Right lobe of liver (tissue), 6 donors: ENCODE data around the gene RND2. TPM values are rescaled to one million over a fixed set of nuclear protein-coding genes. Genes with fewer than 3 reads are reported as not detected.

ENCODE experiments used
- ATAC-seq, 4 donors: fragments of 200-7000 bp; cut with Tn5 transposase; one replicate each; pipeline ENCODE4 v1.9.1; 2020; ENCODE audit warnings: mild to moderate bottlenecking in 4 of 4, moderate library complexity in 4 of 4
- DNase-seq, 3 donors: peaks; one replicate each; pipeline ENCODE4 v3.0.0-alpha.2; 2020
- H3K27ac ChIP-seq, 3 donors: fragments of 200-600 bp; one replicate each; pipeline ENCODE4 v1.8.0; 2022
- H3K27me3 ChIP-seq, 2 donors: fragments of 200-600 bp; one replicate each; pipeline ENCODE4 v1.8.0; 2022
- H3K36me3 ChIP-seq, 4 donors: fragments of 200-600 bp; sonication (generic) in 1 of 4; one replicate each; pipeline versions ENCODE4 v1.5.1 to v1.8.0; 2017 to 2022; ENCODE audit warnings: control low read depth in 1 of 4
- H3K4me1 ChIP-seq, 4 donors: fragments of 200-600 bp; sonication (generic) in 1 of 4; one replicate each; pipeline versions ENCODE4 v1.5.1 to v1.8.0; 2017 to 2022; ENCODE audit warnings: control low read depth in 1 of 4
- H3K4me3 ChIP-seq, 3 donors: fragments of 200-600 bp; one replicate each; pipeline ENCODE4 v1.8.0; 2022
- H3K9me3 ChIP-seq, 4 donors: fragments of 200-600 bp; sonication (generic) in 1 of 4; one replicate each; pipeline versions ENCODE4 v1.5.1 to v1.8.0; 2017 to 2022; ENCODE audit warnings: control low read depth in 1 of 4
- POLR2A ChIP-seq: fragments of 450-650 bp; IDR thresholded peaks from one replicate; pipeline ENCODE4 v1.6.1; 2017; ENCODE audit warnings: antibody characterized with exemption, mild to moderate bottlenecking
- WGBS: methylation state at CpG from one replicate; pipeline ENCODE4 v1.1.6; 2018; ENCODE audit warnings: low coverage, low lambda C conversion rate; ENCODE audit not compliant: insufficient coverage; ENCODE audit errors: missing lambda C conversion rate; 5-methylcytosine and 5-hydroxymethylcytosine counted together
- intact Hi-C, 2 donors: fragments of 100-400 bp; cut with DNase I; formaldehyde crosslinking; loops; one replicate each; pipeline versions ENCODE4 v1.11.2 to v1.14.1; 2022
- total RNA-seq, 6 experiments: library from RNA; depleted of rRNA in 2 of 6; stranded (reverse); fragments of >200 nt in 2 of 6; fragmentation: NEBNext Ultra II Directional in 3 of 6; extraction: Animal tissue kit (Norgen Biotek cat#: 25700) in 3 of 6; gene quantifications; one replicate each; pipeline versions ENCODE4 v1.1.0 to v1.2.4, GENCODE V29; 2016 to 2023
- TF ChIP-seq, protein P1 (sequence below), 4 donors: fragments of 200-600 bp in 3 of 4; fragments of 450-650 bp in 1 of 4; IDR thresholded peaks; one replicate each; pipeline versions ENCODE4 v1.5.1 to v1.8.0; 2016 to 2022; ENCODE audit warnings: antibody characterized with exemption in 4 of 4, mild to moderate bottlenecking in 2 of 4
- donor health status: DM: no; HTN: yes; CAD: no.
- donor health status: DM: no; HTN: no; CAD: no.
- donor health status: DM: no; HTN: no; CAD: no.
- donor health status: DM: no; HTN: yes; CAD: no.
- donor health status: DM: no; HTN: yes; CAD: no.

Gene RND2
- total RNA-seq, 6 experiments from 2014 or later: 0.09 to 3.3 (median 0.64) TPM

DNA sequence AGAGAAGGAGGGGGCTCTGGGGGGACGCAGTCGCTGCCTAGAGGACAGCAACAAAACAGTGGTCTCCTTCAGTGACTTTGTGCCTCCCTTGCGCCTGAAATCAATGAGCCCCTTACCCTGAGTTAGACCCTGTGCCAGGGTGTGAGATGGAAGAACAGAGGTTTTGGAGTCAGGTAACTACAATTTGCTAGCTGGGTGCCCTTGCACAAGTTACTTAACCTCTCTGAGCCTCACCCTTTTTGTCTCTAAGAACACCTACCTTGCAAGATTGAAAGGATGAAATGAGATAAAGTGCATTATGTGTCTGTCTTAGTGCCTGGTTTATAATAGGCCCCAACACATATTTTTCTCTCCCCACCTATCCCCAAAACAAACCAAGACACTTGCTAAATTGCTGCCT lies 9.9 kb downstream of the RND2 start:
- no peak for DNase-seq
- intact Hi-C loops: no loop called here
- Histone ChIP-seq H3K27me3 (no peaks in the 10 kb centered on the region), H3K4me3 (no peak overlapping the region), H3K4me1 (peaks cover 0 to 12% (median 2%) of the 10 kb centered on the region in 4 donors), H3K9me3 (no peaks in the 10 kb centered on the region), H3K36me3 (no peaks in the 10 kb centered on the region), H3K27ac (no peak overlapping the region)
- TF ChIP-seq, protein P1, sequence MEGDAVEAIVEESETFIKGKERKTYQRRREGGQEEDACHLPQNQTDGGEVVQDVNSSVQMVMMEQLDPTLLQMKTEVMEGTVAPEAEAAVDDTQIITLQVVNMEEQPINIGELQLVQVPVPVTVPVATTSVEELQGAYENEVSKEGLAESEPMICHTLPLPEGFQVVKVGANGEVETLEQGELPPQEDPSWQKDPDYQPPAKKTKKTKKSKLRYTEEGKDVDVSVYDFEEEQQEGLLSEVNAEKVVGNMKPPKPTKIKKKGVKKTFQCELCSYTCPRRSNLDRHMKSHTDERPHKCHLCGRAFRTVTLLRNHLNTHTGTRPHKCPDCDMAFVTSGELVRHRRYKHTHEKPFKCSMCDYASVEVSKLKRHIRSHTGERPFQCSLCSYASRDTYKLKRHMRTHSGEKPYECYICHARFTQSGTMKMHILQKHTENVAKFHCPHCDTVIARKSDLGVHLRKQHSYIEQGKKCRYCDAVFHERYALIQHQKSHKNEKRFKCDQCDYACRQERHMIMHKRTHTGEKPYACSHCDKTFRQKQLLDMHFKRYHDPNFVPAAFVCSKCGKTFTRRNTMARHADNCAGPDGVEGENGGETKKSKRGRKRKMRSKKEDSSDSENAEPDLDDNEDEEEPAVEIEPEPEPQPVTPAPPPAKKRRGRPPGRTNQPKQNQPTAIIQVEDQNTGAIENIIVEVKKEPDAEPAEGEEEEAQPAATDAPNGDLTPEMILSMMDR (IDR thresholded peaks at IDR 0.05): no peak
- TF ChIP-seq POLR2A: no peak
- 80% methylated on average over 2 of the region's 3 CpGs for WGBS
- no peak for ATAC-seq

GRCh38 chr17:43039646-43040045 lies 14.6 kb downstream of the RND2 start:
- DNase-seq: no peak
- Histone ChIP-seq H3K9me3 (no peaks in the 10 kb centered on the region), H3K27ac (peak overlapping the region in 2 of 3 donors; percentile 29 to 64), H3K4me3 (no peak overlapping the region), H3K4me1 (peaks cover 0 to 35% (median 8%) of the 10 kb centered on the region in 4 donors), H3K27me3 (no peaks in the 10 kb centered on the region), H3K36me3 (no peaks in the 10 kb centered on the region)
- no peak for ATAC-seq
- WGBS: 72% methylated on average over 2 of the region's 2 CpGs
- TF ChIP-seq, protein P1 (IDR thresholded peaks at IDR 0.05): no peak
- no peak for TF ChIP-seq POLR2A
- intact Hi-C loops: no loop called here

DNA sequence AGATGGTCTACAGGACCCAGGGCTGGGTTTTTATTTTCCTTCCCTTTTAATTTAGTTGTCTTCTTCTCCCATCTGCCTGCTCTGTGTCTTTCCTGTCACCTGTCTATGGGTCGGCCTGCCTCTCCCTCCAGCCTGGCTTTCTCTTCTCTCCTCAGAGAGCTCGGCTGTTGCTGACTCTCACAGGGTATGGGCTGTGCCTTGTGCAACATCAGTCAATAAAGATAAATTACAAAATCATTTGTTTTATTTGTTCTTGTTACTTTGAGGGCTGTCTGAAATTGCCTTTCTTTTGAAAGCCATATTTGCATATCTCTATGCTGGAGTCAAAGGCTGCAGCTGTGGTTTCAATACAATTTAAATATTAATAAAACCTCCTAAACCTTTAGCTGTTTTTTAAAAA lies 15.6 kb downstream of the RND2 start:
- no peak for TF ChIP-seq POLR2A
- TF ChIP-seq, protein P1 (IDR thresholded peaks at IDR 0.05): no peak
- intact Hi-C loops: no loop called here
- Histone ChIP-seq H3K36me3 (no peaks in the 10 kb centered on the region), H3K9me3 (no peaks in the 10 kb centered on the region), H3K4me3 (no peak overlapping the region), H3K4me1 (peaks cover 0 to 36% (median 8%) of the 10 kb centered on the region in 4 donors), H3K27ac (peak overlapping the region in 2 of 3 donors; percentile 29 to 64), H3K27me3 (no peaks in the 10 kb centered on the region)
- DNase-seq (peak; percentile 56 to 79 (median 70)), ATAC-seq (peak; percentile 92 to 96 (median 94))
- WGBS: 9% methylated on average over 2 of the region's 2 CpGs

DNA sequence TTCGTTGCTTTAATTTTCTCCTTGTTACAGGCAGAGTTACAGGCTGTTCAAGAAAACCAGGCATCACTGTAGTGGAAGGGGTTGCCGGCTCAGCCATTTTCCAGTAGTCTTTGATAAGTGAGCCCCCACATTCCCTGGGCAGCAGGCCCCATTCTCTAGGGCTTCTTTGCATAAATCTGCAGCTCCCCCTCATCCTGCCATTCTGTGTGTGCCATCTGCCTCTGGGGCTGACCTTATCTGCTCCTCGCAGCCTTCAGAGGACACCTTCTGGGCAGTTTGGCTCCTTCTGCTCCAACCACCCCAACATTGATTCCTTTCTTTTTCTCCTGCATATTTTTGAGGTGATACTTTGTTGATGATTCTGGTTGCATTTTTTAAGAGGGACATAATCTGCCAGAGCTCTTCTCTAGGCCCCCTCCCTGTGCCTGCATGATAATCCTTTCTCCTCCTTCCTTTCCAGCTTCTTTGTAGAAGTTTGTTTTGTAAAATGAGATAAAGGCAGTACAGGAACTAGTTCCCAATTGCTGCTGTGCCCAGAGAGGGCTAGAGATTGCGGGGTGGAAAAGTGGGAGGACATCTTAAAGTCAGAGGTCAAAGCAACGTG lies 17.1 kb downstream of the RND2 start:
- no peak overlapping the region for H3K27ac ChIP-seq
- H3K4me3 ChIP-seq: no peak overlapping the region
- H3K27me3 ChIP-seq: no peaks in the 10 kb centered on the region
- no peak for TF ChIP-seq POLR2A
- peaks cover 0 to 36% (median 8%) of the 10 kb centered on the region in 4 donors for H3K4me1 ChIP-seq
- DNase-seq: no peak
- H3K36me3 ChIP-seq: no peaks in the 10 kb centered on the region
- intact Hi-C loops: no loop called here
- 80% methylated on average over 5 of the region's 5 CpGs for WGBS
- ATAC-seq: no peak
- no peaks in the 10 kb centered on the region for H3K9me3 ChIP-seq

DNA sequence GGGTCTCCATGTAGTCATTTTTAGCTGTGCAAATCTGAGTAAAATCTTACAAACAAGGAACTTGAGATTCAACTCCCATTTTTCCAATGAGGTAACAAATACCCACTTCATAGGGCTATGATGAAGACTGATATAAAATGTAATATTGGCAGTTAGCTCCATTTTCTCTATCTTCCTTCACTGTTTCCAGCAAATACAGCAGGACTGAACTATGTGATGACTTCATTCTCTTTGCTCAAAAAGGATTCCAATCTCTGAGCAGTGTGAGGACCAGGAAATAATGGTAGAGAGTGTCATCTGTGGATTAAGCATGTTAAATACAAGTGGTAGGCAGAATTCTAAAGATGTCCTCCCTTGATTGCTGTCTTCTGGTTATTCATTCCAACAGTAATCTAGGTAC lies 18.3 kb downstream of the RND2 start:
- intact Hi-C loops: no loop called here
- Histone ChIP-seq H3K4me3 (no peak overlapping the region), H3K4me1 (peaks cover 0 to 33% (median 8%) of the 10 kb centered on the region in 4 donors), H3K27ac (no peak overlapping the region), H3K9me3 (no peaks in the 10 kb centered on the region), H3K27me3 (no peaks in the 10 kb centered on the region), H3K36me3 (no peaks in the 10 kb centered on the region)
- no peak for TF ChIP-seq POLR2A
- TF ChIP-seq, protein P1 (IDR thresholded peaks at IDR 0.05): no peak
- ATAC-seq: no peak
- no peak for DNase-seq
